ENCODE results near the gene TGFBR1.

TGFBR1 gene

GRCh38 chr9:99090336-99091130 is 14.4 kb upstream of the TGFBR1 start:
- no peak for ATAC-seq
- TF ChIP-seq ZC3H10 (CRISPR knock-in tag; IDR thresholded peaks at IDR 0.05): no peak
- TF ChIP-seq ISL1 (CRISPR knock-in tag; IDR thresholded peaks at IDR 0.05): no peak
- TF ChIP-seq POU6F1 (CRISPR knock-in tag; IDR thresholded peaks at IDR 0.05; ENCODE audit: borderline replicate concordance, low read depth): no peak
- no peak for TF ChIP-seq PATZ1 (CRISPR knock-in tag; IDR thresholded peaks at IDR 0.05; ENCODE audit: borderline replicate concordance)
- TF ChIP-seq TCF4 (CRISPR knock-in tag; IDR thresholded peaks at IDR 0.05; ENCODE audit: borderline replicate concordance): no peak
- no peak for TF ChIP-seq ESRRG (CRISPR knock-in tag; IDR thresholded peaks at IDR 0.05)
- TF ChIP-seq OSR1 (CRISPR knock-in tag; IDR thresholded peaks at IDR 0.05): no peak
- no peak for TF ChIP-seq ZNF565 (CRISPR knock-in tag; conservative IDR thresholded peaks at IDR 0.05; ENCODE audit: low read depth)

GRCh38 chr9:99092643-99093491 is 12.0 kb upstream of the TGFBR1 start:
- TF ChIP-seq TOX (CRISPR knock-in tag; IDR thresholded peaks at IDR 0.05; ENCODE audit: borderline replicate concordance): no peak
- TF ChIP-seq ZNF70 (CRISPR knock-in tag; IDR thresholded peaks at IDR 0.05): no peak
- TF ChIP-seq PPARA (CRISPR knock-in tag; IDR thresholded peaks at IDR 0.05; ENCODE audit: borderline replicate concordance): no peak
- TF ChIP-seq TSHZ2 (CRISPR knock-in tag; IDR thresholded peaks at IDR 0.05): no peak
- no peak for TF ChIP-seq GLIS3 (CRISPR knock-in tag; IDR thresholded peaks at IDR 0.05)
- ATAC-seq: no peak

- TF ChIP-seq ZC3H10 (CRISPR knock-in tag; IDR thresholded peaks at IDR 0.05) (no peak), SNAI2 (CRISPR knock-in tag; IDR thresholded peaks at IDR 0.05) (no peak), ZFP3 (CRISPR knock-in tag; IDR thresholded peaks at IDR 0.05) (no peak), ZNF70 (CRISPR knock-in tag; IDR thresholded peaks at IDR 0.05) (no peak), ARNTL (CRISPR knock-in tag; IDR thresholded peaks at IDR 0.05; ENCODE audit: borderline replicate concordance, low read depth) (no peak), TSHZ2 (CRISPR knock-in tag; IDR thresholded peaks at IDR 0.05) (no peak), ZNF8 (CRISPR knock-in tag; IDR thresholded peaks at IDR 0.05) (no peak), CSDC2 (CRISPR knock-in tag; IDR thresholded peaks at IDR 0.05) (no peak), ZFP30 (CRISPR knock-in tag; IDR thresholded peaks at IDR 0.05) (no peak), RARB (CRISPR knock-in tag; IDR thresholded peaks at IDR 0.05) (no peak), ISL1 (CRISPR knock-in tag; IDR thresholded peaks at IDR 0.05) (no peak), TCF4 (CRISPR knock-in tag; IDR thresholded peaks at IDR 0.05; ENCODE audit: borderline replicate concordance) (no peak), ZNF565 (CRISPR knock-in tag; conservative IDR thresholded peaks at IDR 0.05; ENCODE audit: low read depth) (no peak), BACH2 (CRISPR knock-in tag; IDR thresholded peaks at IDR 0.05; ENCODE audit: borderline replicate concordance) (no peak), POU6F1 (CRISPR knock-in tag; IDR thresholded peaks at IDR 0.05; ENCODE audit: borderline replicate concordance, low read depth) (no peak), TOX (CRISPR knock-in tag; IDR thresholded peaks at IDR 0.05; ENCODE audit: borderline replicate concordance) (no peak), PPARA (CRISPR knock-in tag; IDR thresholded peaks at IDR 0.05; ENCODE audit: borderline replicate concordance) (no peak)
- no peak for ATAC-seq
These were observed 11.5 kb upstream of the TGFBR1 start for GRCh38 chr9:99093492-99093791.

All from SK-N-SH treated with all-trans-retinoic acid at 6 μM for 48 hours (cell line).